ENCODE data around the gene TPM1. TPM values are rescaled to one million over a fixed set of nuclear protein-coding genes. Genes with fewer than 3 reads are reported as not detected.

TPM1 gene
- total RNA-seq, 1 experiment from 2014 or later, result 748 TPM

DNA sequence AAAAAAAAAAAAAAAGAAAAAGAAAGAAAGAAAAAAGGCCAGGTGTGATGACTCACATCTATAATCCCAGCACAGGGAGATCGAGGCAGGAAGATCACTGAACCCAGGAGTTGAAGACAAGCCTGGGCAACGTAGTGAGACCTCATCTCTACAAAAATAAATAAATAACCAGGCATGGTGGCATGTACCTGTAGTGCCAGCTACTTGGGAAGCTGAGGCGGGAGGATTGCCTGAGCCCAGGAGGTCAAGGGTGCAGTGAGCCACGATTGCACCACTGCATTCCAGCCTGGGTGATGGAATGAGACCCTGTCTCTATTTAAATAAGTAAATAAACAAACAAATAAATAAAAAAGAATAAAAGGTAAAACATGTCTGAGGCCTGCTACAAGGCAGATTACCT, 39.8 kb downstream of the TPM1 start:
- no peak overlapping the region for H2AK5ac ChIP-seq (ENCODE audit: insufficient read length, low read length)
- H2BK15ac ChIP-seq (ENCODE audit: low read depth, low read length), result no peak overlapping the region
- H3K79me2 ChIP-seq (ENCODE audit: insufficient read depth, low read length), result no peaks in the 10 kb centered on the region
- H3K27ac Mint-ChIP-seq, result peak overlapping the region; percentile 67 to 97 (median 72); a peak in 6 of 7 replicates
- no peaks in the 10 kb centered on the region for H3K9me3 ChIP-seq (ENCODE audit: control insufficient read depth, low read depth, low read length)
- H4K8ac ChIP-seq (replicated peaks; ENCODE audit: insufficient read length, low read depth, low read length), result no peak overlapping the region
- peak overlapping the region; percentile 44 for H3K18ac ChIP-seq (ENCODE audit: insufficient read length, low read depth, low read length)
- no peak overlapping the region for H3K9ac ChIP-seq (ENCODE audit: extremely low read depth, insufficient read length, low read length)
- no peak overlapping the region for H3K23ac ChIP-seq (ENCODE audit: insufficient read length, low read depth, low read length)
- no peak overlapping the region for H3K4me3 Mint-ChIP-seq
- no peak overlapping the region for H2BK5ac ChIP-seq (ENCODE audit: insufficient read length, low read length)
- H2BK20ac ChIP-seq (ENCODE audit: low read depth, low read length, poor library complexity, severe bottlenecking), result no peak overlapping the region
- no peaks in the 10 kb centered on the region for H3K27me3 ChIP-seq (ENCODE audit: insufficient read depth, low read length)
- H3K27ac ChIP-seq (ENCODE audit: insufficient read length, low read depth, low read length), result peak overlapping the region; percentile 68
- H4K20me1 ChIP-seq (ENCODE audit: control insufficient read depth, insufficient read depth, insufficient read length), result no peaks in the 10 kb centered on the region
- no peak overlapping the region for H2AFZ ChIP-seq (ENCODE audit: low read length)
- H3K36me3 Mint-ChIP-seq (ENCODE audit: insufficient read depth in 1 of 3, low read depth in 3 of 3), result no peaks in the 10 kb centered on the region; a peak in 3 of 7 replicates
- H3T11ph ChIP-seq (ENCODE audit: low read length), result no peak overlapping the region
- WGBS (ENCODE audit: extremely low coverage, insufficient read length, low lambda C conversion rate), result no CpG with 5 or more reads among the region's 4 CpGs
- no peak overlapping the region for H3K56ac ChIP-seq (ENCODE audit: insufficient read length, low read depth, low read length)
- no peak overlapping the region for H2BK12ac ChIP-seq (ENCODE audit: insufficient read length, low read depth, low read length)
- no peak for DNase-seq
- peaks cover 20% of the 10 kb centered on the region; the same call in 1 of the 2 replicates for H3K4me1 ChIP-seq (ENCODE audit: insufficient read depth, low read length)
- H3K23me2 ChIP-seq (ENCODE audit: insufficient read length, low read depth, low read length, poor library complexity, severe bottlenecking), result no peaks in the 10 kb centered on the region
- TF ChIP-seq, protein P1, sequence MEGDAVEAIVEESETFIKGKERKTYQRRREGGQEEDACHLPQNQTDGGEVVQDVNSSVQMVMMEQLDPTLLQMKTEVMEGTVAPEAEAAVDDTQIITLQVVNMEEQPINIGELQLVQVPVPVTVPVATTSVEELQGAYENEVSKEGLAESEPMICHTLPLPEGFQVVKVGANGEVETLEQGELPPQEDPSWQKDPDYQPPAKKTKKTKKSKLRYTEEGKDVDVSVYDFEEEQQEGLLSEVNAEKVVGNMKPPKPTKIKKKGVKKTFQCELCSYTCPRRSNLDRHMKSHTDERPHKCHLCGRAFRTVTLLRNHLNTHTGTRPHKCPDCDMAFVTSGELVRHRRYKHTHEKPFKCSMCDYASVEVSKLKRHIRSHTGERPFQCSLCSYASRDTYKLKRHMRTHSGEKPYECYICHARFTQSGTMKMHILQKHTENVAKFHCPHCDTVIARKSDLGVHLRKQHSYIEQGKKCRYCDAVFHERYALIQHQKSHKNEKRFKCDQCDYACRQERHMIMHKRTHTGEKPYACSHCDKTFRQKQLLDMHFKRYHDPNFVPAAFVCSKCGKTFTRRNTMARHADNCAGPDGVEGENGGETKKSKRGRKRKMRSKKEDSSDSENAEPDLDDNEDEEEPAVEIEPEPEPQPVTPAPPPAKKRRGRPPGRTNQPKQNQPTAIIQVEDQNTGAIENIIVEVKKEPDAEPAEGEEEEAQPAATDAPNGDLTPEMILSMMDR (conservative IDR thresholded peaks at IDR 0.05), result no peak
- no peaks in the 10 kb centered on the region for H3K27me3 Mint-ChIP-seq (ENCODE audit: low read depth)
- H2BK120ac ChIP-seq (ENCODE audit: low read depth, low read length, poor library complexity, severe bottlenecking), result peak overlapping the region; percentile 65
- no peaks in the 10 kb centered on the region for H3K79me1 ChIP-seq (ENCODE audit: insufficient read depth, low read depth, low read length, poor library complexity, severe bottlenecking)
- no peak overlapping the region for H3K14ac ChIP-seq (ENCODE audit: insufficient read depth, low read length)
- no peak overlapping the region for H4K5ac ChIP-seq (ENCODE audit: insufficient read length, low read depth, low read length)
- H3K4me1 Mint-ChIP-seq, result peaks cover 69 to 70% of the 10 kb centered on the region in 2 experiments
- H4K91ac ChIP-seq (ENCODE audit: insufficient read length, low read depth, low read length), result no peak overlapping the region
- no peaks in the 10 kb centered on the region; a peak in 1 of 5 replicates for H3K9me3 Mint-ChIP-seq
- H3K4me2 ChIP-seq (ENCODE audit: insufficient read depth, insufficient read length, low read length), result no peak overlapping the region
- no peak overlapping the region; the same call in 1 of the 2 replicates for H3K4ac ChIP-seq (ENCODE audit: low read depth, low read length)

Data from H9 (cell line).